H1 (cell line): ENCODE results near the gene MUC5B. TPM values are rescaled to one million over a fixed set of nuclear protein-coding genes. Genes with fewer than 3 reads are reported as not detected.

Source experiments
- CTCF ChIA-PET: fragments of 300-600 bp; sonication (Branson Sonifier 250); formaldehyde crosslinking; loops from one replicate; lab custom pipeline; 2021; ENCODE audit not compliant: partially characterized antibody; lab: Charles Lee
- POLR2A ChIA-PET: fragments of 300-600 bp; sonication (Branson Sonifier 250); formaldehyde crosslinking; loops from one replicate; lab custom pipeline; 2021; ENCODE audit warnings: inconsistent platforms; ENCODE audit not compliant: partially characterized antibody; lab: Charles Lee
- DNase-seq, 2 experiments: peaks; one replicate each; pipeline versions ENCODE4 v3.0.0 to v3.0.0-alpha.2; 2010 to 2022; ENCODE audit warnings: low spot score in 2 of 2, low read depth in 1 of 2, mixed read lengths in 1 of 2
- FAIRE-seq: peaks from 2 replicates; lab custom pipeline; 2011; peaks lifted over from hg19 to GRCh38; lab: Jason Lieb, UNC
- H2AFZ ChIP-seq: 2 replicates; pipeline ENCODE4 v1.8.1; 2012; ENCODE audit warnings: low read length, inconsistent platforms
- H2AK5ac ChIP-seq: 2 replicates; pipeline ENCODE4 v1.6.1; 2013; ENCODE audit warnings: low read depth, low read length
- H2BK120ac ChIP-seq: replicated peaks from 2 replicates; pipeline ENCODE3; 2013; ENCODE audit warnings: low read depth, low read length, inconsistent platforms
- H2BK12ac ChIP-seq: 2 replicates; pipeline ENCODE4 v1.6.1; 2013; ENCODE audit warnings: low read depth, low read length
- H2BK15ac ChIP-seq: 2 replicates; pipeline ENCODE4 v1.6.1; 2013; ENCODE audit warnings: low read length
- H2BK20ac ChIP-seq: 2 replicates; pipeline ENCODE4 v1.6.1; 2013; ENCODE audit warnings: low read length
- H2BK5ac ChIP-seq: 2 replicates; pipeline ENCODE4 v1.6.1; 2013; ENCODE audit warnings: low read depth, low read length
- H3K14ac ChIP-seq: 2 replicates; pipeline ENCODE4 v1.6.1; 2013; ENCODE audit warnings: inconsistent platforms; ENCODE audit not compliant: insufficient read length
- H3K18ac ChIP-seq: 2 replicates; pipeline ENCODE4 v1.6.1; 2013; ENCODE audit warnings: low read length; ENCODE audit errors: extremely low read depth
- H3K23ac ChIP-seq: 2 replicates; pipeline ENCODE4 v1.6.1; 2013; ENCODE audit warnings: inconsistent platforms; ENCODE audit not compliant: insufficient read length
- H3K23me2 ChIP-seq: 2 replicates; pipeline ENCODE4 v1.6.1; 2013; ENCODE audit warnings: low read depth, low read length
- H3K27ac ChIP-seq: 2 replicates; pipeline ENCODE4 v1.6.1; 2011; ENCODE audit warnings: low read depth, low read length, inconsistent platforms
- H3K27me3 ChIP-seq, 4 experiments: replicated peaks in 1 of 4; 1 replicate in 1 of 4; 2 replicates in 3 of 4; pipeline versions ENCODE4 v1.6.1 to v1.8.1; 2011 to 2013; ENCODE audit warnings: low read length in 3 of 4, mild to moderate bottlenecking in 3 of 4, inconsistent platforms in 2 of 4, mixed read lengths in 2 of 4, moderate library complexity in 1 of 4; ENCODE audit not compliant: control insufficient read depth in 3 of 4, insufficient read depth in 3 of 4; ENCODE audit errors: extremely low read depth in 1 of 4
- H3K36me3 ChIP-seq, 4 experiments: 2 replicates each; pipeline versions ENCODE4 v1.6.1 to v1.8.1; 2011 to 2013; ENCODE audit warnings: mild to moderate bottlenecking in 4 of 4, low read length in 3 of 4, moderate library complexity in 2 of 4, control low read depth in 1 of 4, inconsistent platforms in 1 of 4; ENCODE audit not compliant: insufficient read depth in 4 of 4, control insufficient read depth in 2 of 4
- H3K4ac ChIP-seq: replicated peaks from 2 replicates; pipeline ENCODE3; 2013; ENCODE audit warnings: low read length, low read depth, mixed read lengths, inconsistent platforms; ENCODE audit not compliant: insufficient read length
- H3K4me1 ChIP-seq, 4 experiments: replicated peaks in 1 of 4; 1 replicate in 1 of 4; 2 replicates in 3 of 4; pipeline versions ENCODE4 v1.6.1 to v1.8.1; 2011 to 2013; ENCODE audit warnings: low read length in 3 of 4, inconsistent platforms in 2 of 4, mixed read lengths in 1 of 4; ENCODE audit not compliant: insufficient read depth in 4 of 4, control insufficient read depth in 3 of 4
- H3K4me2 ChIP-seq, 2 experiments: 2 replicates each; pipeline versions ENCODE4 v1.6.1 to v1.8.1; 2011 to 2013; ENCODE audit warnings: low read depth in 2 of 2, low read length in 2 of 2, control low read depth in 1 of 2, inconsistent platforms in 1 of 2, mild to moderate bottlenecking in 1 of 2; ENCODE audit not compliant: insufficient read depth in 1 of 2
- H3K4me3 ChIP-seq, 4 experiments: fragments of 200-600, 300-600 bp in 1 of 4; sonication (generic), shearing (Covaris generic), sonication (Bioruptor Twin) in 1 of 4; 2 replicates each; pipeline versions ENCODE4 v1.5.1 to v1.8.1; 2011 to 2016; ENCODE audit warnings: low read length in 4 of 4, low read depth in 3 of 4, control low read depth in 2 of 4, inconsistent platforms in 2 of 4, mild to moderate bottlenecking in 2 of 4, mixed read lengths in 1 of 4, moderate library complexity in 1 of 4; ENCODE audit not compliant: insufficient read depth in 2 of 4; ENCODE audit errors: extremely low read depth in 1 of 4
- H3K56ac ChIP-seq: replicated peaks from 2 replicates; pipeline ENCODE3; 2013; ENCODE audit warnings: low read depth, mild to moderate bottlenecking, mixed read lengths, low read length, inconsistent platforms; ENCODE audit not compliant: insufficient read length
- H3K79me1 ChIP-seq: 2 replicates; pipeline ENCODE4 v1.6.1; 2013; ENCODE audit warnings: low read depth, low read length, control low read depth
- H3K79me2 ChIP-seq, 2 experiments: 2 replicates each; pipeline versions ENCODE4 v1.6.1 to v1.8.1; 2012 to 2013; ENCODE audit warnings: low read length in 2 of 2, mild to moderate bottlenecking in 2 of 2, inconsistent platforms in 1 of 2; ENCODE audit not compliant: insufficient read depth in 2 of 2, control insufficient read depth in 1 of 2
- H3K9ac ChIP-seq, 4 experiments: replicated peaks in 1 of 4; 1 replicate in 1 of 4; 2 replicates in 3 of 4; pipeline versions ENCODE4 v1.6.1 to v1.8.1; 2011 to 2013; ENCODE audit warnings: low read depth in 3 of 4, low read length in 3 of 4, control low read depth in 2 of 4, mild to moderate bottlenecking in 2 of 4, moderate library complexity in 2 of 4, inconsistent platforms in 1 of 4; ENCODE audit errors: extremely low read depth in 1 of 4
- H3K9me3 ChIP-seq, 2 experiments: 2 replicates each; pipeline versions ENCODE4 v1.6.1 to v1.8.1; 2012 to 2013; ENCODE audit warnings: mild to moderate bottlenecking in 2 of 2, moderate library complexity in 2 of 2, control low read depth in 1 of 2, inconsistent platforms in 1 of 2, low read depth in 1 of 2, low read length in 1 of 2, mixed read lengths in 1 of 2; ENCODE audit not compliant: insufficient read depth in 2 of 2
- H4K20me1 ChIP-seq, 2 experiments: replicated peaks in 1 of 2; 2 replicates each; pipeline versions ENCODE3 to v1.8.1; 2011 to 2013; ENCODE audit warnings: inconsistent platforms in 2 of 2, low read length in 2 of 2, mild to moderate bottlenecking in 1 of 2; ENCODE audit not compliant: insufficient read depth in 2 of 2, control insufficient read depth in 1 of 2
- H4K5ac ChIP-seq: 2 replicates; pipeline ENCODE4 v1.6.1; 2013; ENCODE audit warnings: low read length, low read depth, mixed read lengths, inconsistent platforms; ENCODE audit not compliant: insufficient read length
- H4K8ac ChIP-seq: 2 replicates; pipeline ENCODE4 v1.8.0; 2013; ENCODE audit warnings: mild to moderate bottlenecking, moderate library complexity, low read length, inconsistent platforms; ENCODE audit not compliant: insufficient read depth; ENCODE audit errors: extremely low read depth
- H4K91ac ChIP-seq: replicated peaks from 2 replicates; pipeline ENCODE3; 2013; ENCODE audit warnings: low read length, mixed read lengths, inconsistent platforms; ENCODE audit not compliant: insufficient read length
- ASH2L ChIP-seq: fragments of 200-600, 300-600 bp; sonication (generic); IDR thresholded peaks from one replicate; pipeline ENCODE4 v1.7.1; 2017; ENCODE audit warnings: low read length
- BRCA1 ChIP-seq: IDR thresholded peaks from 2 replicates; pipeline ENCODE4 v1.6.1; 2012; ENCODE audit warnings: low read depth, low read length, improper control_type of control experiment
- CBX5 ChIP-seq: fragments of 300-800, 300-1000 bp; sonication (generic); IDR thresholded peaks from 2 replicates; pipeline ENCODE4 v1.7.1; 2016; ENCODE audit warnings: antibody characterized with exemption, low read length, low read depth
- CHD2 ChIP-seq: IDR thresholded peaks from 2 replicates; pipeline ENCODE4 v1.6.1; 2012; ENCODE audit warnings: low read length, improper control_type of control experiment
- EZH2 ChIP-seq: fragments of 200-600 bp; sonication (generic); IDR thresholded peaks from 2 replicates; pipeline ENCODE4 v1.7.1; 2012; ENCODE audit warnings: low read depth, mild to moderate bottlenecking, moderate library complexity, low read length, inconsistent platforms; ENCODE audit not compliant: severe bottlenecking
- GABPA ChIP-seq: IDR thresholded peaks from 2 replicates; pipeline ENCODE4 v1.6.1; 2011; ENCODE audit warnings: mild to moderate bottlenecking, low read length, moderate library complexity, borderline replicate concordance; ENCODE audit not compliant: insufficient read depth
- NRF1 ChIP-seq: IDR thresholded peaks from 2 replicates; pipeline ENCODE4 v1.6.1; 2011; ENCODE audit warnings: mild to moderate bottlenecking, low read depth, low read length, improper control_type of control experiment
- PHF8 ChIP-seq: fragments of 200-600 bp; sonication (generic); conservative IDR thresholded peaks from 2 replicates; pipeline ENCODE4 v1.7.1; 2012; ENCODE audit warnings: low read depth, mild to moderate bottlenecking, inconsistent platforms, low read length, moderate library complexity
- SIN3A ChIP-seq, 2 experiments: IDR thresholded peaks in 1 of 2; conservative IDR thresholded peaks in 1 of 2; 2 replicates each; pipeline ENCODE4 v1.6.1; 2011 to 2012; ENCODE audit warnings: low read length in 2 of 2, improper control_type of control experiment in 1 of 2, low read depth in 1 of 2, mild to moderate bottlenecking in 1 of 2
- ZNF274 ChIP-seq: IDR thresholded peaks from 2 replicates; pipeline ENCODE4 v1.7.0; 2012; ENCODE audit warnings: low read length, borderline replicate concordance; ENCODE audit errors: extremely low read depth
- WGBS, 2 experiments: shearing (Covaris generic) in 1 of 2; methylation state at CpG; one replicate each; pipeline versions ENCODE4 v1.1.6 to v1.1.7; 2013 to 2015; ENCODE audit warnings: low lambda C conversion rate in 2 of 2, mixed read lengths in 2 of 2, inconsistent platforms in 1 of 2, low coverage in 1 of 2, missing lambda C conversion rate in 1 of 2; ENCODE audit not compliant: insufficient replicate concordance in 2 of 2, insufficient coverage in 1 of 2, insufficient read length in 1 of 2; ENCODE audit errors: extremely low coverage in 1 of 2, missing lambda C conversion rate in 1 of 2; 5-methylcytosine and 5-hydroxymethylcytosine counted together
- polyA plus RNA-seq, 7 experiments: library from polyadenylated mRNA; depleted of rRNA in 3 of 7; stranded (reverse) in 5 of 7; unstranded in 2 of 7; fragments of >200 nt in 5 of 7; fragments of 200-250 nt in 2 of 7; gene quantifications; 1 replicate in 5 of 7; 2 replicates in 1 of 7; 4 replicates in 1 of 7; pipeline versions ENCODE4 v1.2.1 to v1.2.3, GENCODE V29; 2011 to 2013; ENCODE audit warnings: missing spikeins in 2 of 7, mixed read lengths in 2 of 7
- total RNA-seq: library from RNA; stranded (reverse); fragmentation: NEBNext Ultra II Directional; extraction: Animal tissue kit (Norgen Biotek cat#: 25700); gene quantifications from 2 replicates; pipeline ENCODE4 v1.2.1, GENCODE V29; 2021
- TF ChIP-seq, protein P1 (sequence below): IDR thresholded peaks from 2 replicates; pipeline ENCODE4 v1.6.1; 2011; ENCODE audit warnings: low read depth, mild to moderate bottlenecking, low read length; ENCODE audit not compliant: insufficient read depth

Gene MUC5B
- total and polyA plus RNA-seq, 2 of the 8 experiments (the other 6 are each of a cell fraction or from before 2014, with no cell fraction given): 0.02 to 0.03 TPM

DNA sequence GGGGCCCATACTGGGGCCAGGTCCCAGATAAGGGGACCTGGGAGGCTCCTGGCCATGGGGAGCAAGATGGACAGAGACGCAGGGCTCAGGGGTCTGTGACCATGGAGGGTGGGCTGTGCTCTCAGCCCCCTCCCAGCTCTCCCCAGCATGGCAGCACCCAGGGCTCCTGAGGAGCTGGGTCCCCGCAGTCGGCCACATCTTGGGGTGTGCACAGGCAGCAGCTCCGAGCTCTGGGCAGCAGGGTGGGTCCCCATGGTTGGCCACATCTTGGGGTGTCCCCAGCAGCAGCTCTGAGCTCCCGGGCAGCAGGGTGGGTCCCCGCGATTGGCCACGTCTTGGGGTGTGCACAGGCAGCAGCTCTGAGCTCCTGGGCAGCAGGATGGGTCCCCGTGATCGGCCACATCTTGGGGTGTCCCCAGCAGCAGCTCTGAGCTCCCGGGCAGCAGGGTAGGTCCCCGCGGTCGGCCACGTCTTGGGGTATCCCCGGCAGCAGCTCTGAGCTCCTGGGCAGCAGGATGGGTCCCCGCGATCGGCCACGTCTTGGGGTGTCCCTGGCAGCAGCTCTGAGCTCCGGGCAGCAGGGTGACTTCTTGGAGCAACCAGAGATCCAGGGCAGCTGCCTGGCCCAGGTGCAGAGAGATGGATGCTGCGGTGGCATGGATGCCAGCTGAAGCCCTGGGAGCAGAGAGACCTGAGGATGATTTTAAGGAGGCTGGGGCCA lies 18.3 kb upstream of the MUC5B start:
- H3K4me1 ChIP-seq: no peaks in the 10 kb centered on the region; a peak in 1 of 7 replicates
- H3K23me2 ChIP-seq: no peaks in the 10 kb centered on the region; the same call in 1 of the 2 replicates
- no peak overlapping the region for H3K23ac ChIP-seq
- H4K5ac ChIP-seq: no peak overlapping the region
- no peak overlapping the region for H2BK15ac ChIP-seq
- H3K4me2 ChIP-seq: no peak overlapping the region
- H3K79me1 ChIP-seq: no peaks in the 10 kb centered on the region
- H3K27me3 ChIP-seq: 0 out of 7 replicates have a peak, but pooled peaks cover 0 to 2% (median 0%) of the 10 kb centered on the region in 4 experiments
- H3K9ac ChIP-seq: no peak overlapping the region
- no peak overlapping the region for H3K56ac ChIP-seq
- no peaks in the 10 kb centered on the region for H3K79me2 ChIP-seq
- 94% methylated on average over 16 of the region's 22 CpGs; no CpG with 5 or more reads in 1 of the 2 experiments for WGBS, 2 experiments
- ChIA-PET POLR2A (interaction anchor here (0.7 kb wide), 1 partner anchor 275 kb away, joined by 3 read pairs; no protein-coding TSS in a partner anchor), CTCF (interaction anchor here (0.7 to 2.2 kb wide), 9 partner anchors 22 to 448 kb away, joined by 3 to 6 read pairs (median 3); no protein-coding TSS in a partner anchor)
- H4K91ac ChIP-seq: no peak overlapping the region
- H2AK5ac ChIP-seq: no peak overlapping the region
- H2BK20ac ChIP-seq: no peak overlapping the region
- H3K18ac ChIP-seq: no peak overlapping the region
- H2BK12ac ChIP-seq: no peak overlapping the region
- H4K20me1 ChIP-seq: no peaks in the 10 kb centered on the region
- H4K8ac ChIP-seq: no peak overlapping the region
- no peak overlapping the region for H2AFZ ChIP-seq
- H3K27ac ChIP-seq: no peak overlapping the region
- H3K4me3 ChIP-seq: no peak overlapping the region
- no peak for DNase-seq
- H3K9me3 ChIP-seq: peaks cover 6 to 21% of the 10 kb centered on the region in 2 experiments; a peak in 3 of 4 replicates
- no peak overlapping the region for H2BK120ac ChIP-seq
- no peak overlapping the region for H2BK5ac ChIP-seq
- no peak overlapping the region for H3K4ac ChIP-seq
- no peaks in the 10 kb centered on the region for H3K36me3 ChIP-seq
- FAIRE-seq: no peak
- H3K14ac ChIP-seq: no peak overlapping the region
- TF ChIP-seq ASH2L (no peak), PHF8 (no peak), EZH2 (no peak), NRF1 (no peak), CHD2 (no peak), BRCA1 (no peak), CBX5 (no peak), ZNF274 (no peak), GABPA (no peak), SIN3A (conservative IDR thresholded peaks at IDR 0.05 in 1 of 2, IDR thresholded peaks at IDR 0.05 in 1 of 2; ENCODE audit: low read depth in 1 of 2, low read length in 2 of 2) (no peak)
- TF ChIP-seq, protein P1, sequence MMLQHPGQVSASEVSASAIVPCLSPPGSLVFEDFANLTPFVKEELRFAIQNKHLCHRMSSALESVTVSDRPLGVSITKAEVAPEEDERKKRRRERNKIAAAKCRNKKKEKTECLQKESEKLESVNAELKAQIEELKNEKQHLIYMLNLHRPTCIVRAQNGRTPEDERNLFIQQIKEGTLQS: no peak
